Caki2 (cell line): ENCODE measurements around the gene DGCR2. TPM values are rescaled to one million over a fixed set of nuclear protein-coding genes. Genes with fewer than 3 reads are reported as not detected.
"Not testable (repeated sequence)": the region's sequence is repeated elsewhere in the genome, so short reads cannot be mapped to it uniquely, and the experiment has no call there.

Experiments
- DNase-seq: peaks from one replicate; pipeline ENCODE4 v3.0.0-alpha.2; 2015; ENCODE audit warnings: low read depth
- in situ Hi-C: cut with HindIII; loops from 2 replicates; pipeline ENCODE4 v1.10.0; 2016; ENCODE audit warnings: low sequenced_read_pairs, low pct_unique_long_range_greater_than_20kb, mixed read lengths
- total RNA-seq: library from RNA; depleted of rRNA; stranded (reverse); fragments of >200 nt; shearing (Covaris generic); gene quantifications from 2 replicates; pipeline ENCODE4 v1.2.3, GENCODE V29; 2014; ENCODE audit warnings: low replicate concordance

Gene DGCR2
- total RNA-seq, 1 experiment from 2014 or later: 72.3 TPM

DNA sequence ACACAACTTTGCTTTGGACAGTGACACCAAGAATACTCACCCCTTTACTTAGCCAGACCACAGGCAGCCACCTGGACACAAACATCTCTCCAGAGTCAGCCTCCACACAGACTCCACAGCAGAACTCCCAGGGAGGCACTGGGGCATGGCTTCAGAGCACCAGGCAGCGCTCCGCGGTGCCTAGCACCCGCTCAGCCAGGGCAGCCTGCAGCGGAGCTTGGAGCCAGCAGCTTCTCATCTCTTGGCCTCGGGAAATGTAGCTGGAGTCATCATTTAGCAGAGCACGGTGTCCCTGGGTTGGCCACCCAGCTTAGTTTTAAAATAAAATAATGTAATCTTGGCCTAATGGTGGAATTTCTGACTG, 91.3 kb downstream of the DGCR2 start:
- in situ Hi-C loops, DNase-seq: not testable (repeated sequence)

DNA sequence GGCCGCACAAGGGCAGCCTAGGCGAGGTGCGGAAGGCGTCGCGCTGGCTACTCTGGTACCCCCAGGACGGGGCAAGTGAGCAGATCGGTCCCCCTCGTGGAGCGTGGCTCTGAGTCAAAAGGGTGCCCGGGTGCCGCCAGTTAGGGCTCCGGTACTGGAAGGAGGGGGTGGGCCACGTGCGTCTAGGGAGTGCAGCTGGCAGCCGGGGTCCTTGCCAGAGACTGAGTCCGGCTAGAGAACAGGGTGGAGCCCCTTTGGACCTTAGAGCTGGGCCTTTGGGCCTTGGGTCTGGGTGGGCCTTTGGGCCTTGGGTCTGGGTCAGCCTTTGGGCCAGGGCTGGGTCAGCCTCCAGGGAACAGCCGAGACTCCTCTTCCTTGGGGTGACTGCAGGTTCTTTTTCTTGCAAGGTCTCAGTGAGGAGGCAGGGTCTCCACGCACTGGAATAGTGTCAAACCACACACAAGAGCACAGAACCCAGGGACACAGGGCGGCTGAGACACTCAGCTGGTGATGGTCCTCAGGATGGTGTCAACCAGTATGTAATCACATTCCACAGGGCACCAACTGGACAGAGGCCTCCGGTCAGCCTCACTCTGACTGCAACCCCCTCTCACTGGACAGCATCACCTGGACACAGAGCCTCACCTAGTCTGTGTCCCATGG, 91.9 kb downstream of the DGCR2 start:
- in situ Hi-C loops, DNase-seq: not testable (repeated sequence)

DNA sequence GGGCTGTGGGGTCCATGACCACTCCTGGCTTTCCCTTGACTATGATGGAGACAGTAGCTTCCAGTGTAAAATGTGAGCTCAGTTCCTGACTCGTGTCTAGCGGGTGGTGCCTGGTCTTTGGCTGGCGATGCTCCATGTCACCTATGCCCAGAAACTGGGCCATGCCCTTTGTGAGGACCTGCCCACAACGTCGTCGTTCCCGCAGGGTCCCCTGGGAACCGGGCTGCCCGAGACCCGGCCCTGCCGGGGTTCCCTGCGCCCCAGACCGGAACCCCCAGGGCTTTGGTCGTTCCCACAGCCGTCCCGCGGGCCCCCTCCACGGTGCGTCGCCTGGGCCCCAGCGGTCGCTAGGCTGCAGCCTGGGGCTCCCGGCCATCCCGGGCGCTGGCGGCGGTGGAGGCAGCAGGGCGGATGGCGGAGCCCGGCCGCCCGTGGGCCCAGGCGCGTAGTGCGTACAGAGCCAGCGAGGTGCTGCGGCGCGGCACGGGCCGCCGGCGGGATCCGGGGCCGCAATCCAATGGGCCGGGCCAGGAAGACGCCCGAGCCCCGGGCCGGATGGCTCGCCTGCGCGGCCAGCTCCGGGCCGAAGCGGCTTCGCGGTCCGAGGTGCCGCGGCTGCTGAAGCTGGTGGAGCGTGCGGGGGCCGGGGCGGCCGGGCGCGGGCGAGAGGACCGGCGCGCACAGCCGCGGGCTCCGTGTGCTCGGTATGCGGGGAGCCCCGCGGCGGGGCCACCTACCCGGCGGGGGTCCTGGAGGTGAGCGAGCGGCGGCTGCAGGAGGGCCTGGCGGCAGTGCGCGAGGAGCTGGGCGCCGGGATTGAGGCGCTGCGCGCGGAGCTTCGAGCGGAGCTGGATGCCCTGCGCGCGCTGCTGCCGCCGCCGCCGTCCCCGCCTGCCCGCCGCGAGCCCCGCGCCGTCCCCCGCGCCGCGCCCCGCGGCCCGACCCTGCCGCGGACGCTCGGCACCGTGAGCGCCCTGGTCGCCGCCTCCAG, 92.8 kb downstream of the DGCR2 start:
- DNase-seq, in situ Hi-C loops: not testable (repeated sequence)

DNA sequence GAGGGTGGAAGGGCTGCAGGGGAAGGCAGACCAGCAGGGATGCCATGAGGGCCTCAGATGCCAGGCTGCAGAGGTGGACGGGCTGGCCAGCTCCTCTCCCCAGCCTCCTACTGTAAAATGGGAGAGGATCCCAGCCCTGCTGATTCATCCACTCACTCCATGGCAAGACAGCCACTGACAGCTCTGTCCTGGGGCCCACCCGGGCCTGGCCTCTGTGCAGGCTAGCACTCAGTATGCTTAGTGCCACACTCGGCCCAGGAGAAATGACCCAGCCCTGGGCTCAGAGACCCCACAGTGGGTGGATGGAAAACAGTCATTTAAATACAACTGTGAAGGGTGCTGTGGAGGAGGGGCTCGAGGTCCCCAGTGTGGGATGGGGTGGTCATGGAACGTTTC, 94.2 kb downstream of the DGCR2 start:
- in situ Hi-C loops, DNase-seq: not testable (repeated sequence)

DNA sequence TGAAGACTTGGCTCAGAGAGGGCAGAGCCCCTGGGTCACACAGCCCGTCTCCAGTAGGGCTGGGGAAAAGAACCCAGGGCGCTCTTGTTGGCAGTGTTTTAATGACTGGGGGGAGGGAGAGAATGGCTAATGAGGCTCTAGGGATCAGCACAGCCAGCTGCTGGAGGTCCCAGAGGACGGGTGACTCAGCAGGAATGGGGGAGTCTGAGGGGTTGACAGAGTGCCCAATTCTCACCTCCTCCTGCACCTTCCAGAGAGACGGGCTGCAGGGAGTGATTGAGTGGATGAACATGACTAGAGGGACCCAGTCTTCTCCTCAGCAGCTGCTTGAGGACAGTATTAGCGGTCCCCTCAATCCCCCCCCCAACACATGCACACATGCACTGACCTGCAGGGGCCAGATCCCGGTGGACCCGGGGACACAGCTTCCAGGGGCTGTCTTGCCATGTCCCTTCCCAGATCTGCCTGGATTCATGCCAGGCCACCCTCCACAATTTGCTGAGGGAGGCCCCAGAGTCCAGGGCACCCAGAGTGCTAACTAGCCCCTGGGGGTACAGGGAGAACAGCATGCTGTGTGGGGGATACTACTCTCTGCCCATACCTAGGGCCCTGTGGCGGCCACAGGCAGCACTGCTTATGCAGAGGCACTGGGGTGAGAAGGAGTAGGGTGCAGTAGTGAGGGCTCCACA, 94.7 kb downstream of the DGCR2 start:
- in situ Hi-C loops, DNase-seq: not testable (repeated sequence)

DNA sequence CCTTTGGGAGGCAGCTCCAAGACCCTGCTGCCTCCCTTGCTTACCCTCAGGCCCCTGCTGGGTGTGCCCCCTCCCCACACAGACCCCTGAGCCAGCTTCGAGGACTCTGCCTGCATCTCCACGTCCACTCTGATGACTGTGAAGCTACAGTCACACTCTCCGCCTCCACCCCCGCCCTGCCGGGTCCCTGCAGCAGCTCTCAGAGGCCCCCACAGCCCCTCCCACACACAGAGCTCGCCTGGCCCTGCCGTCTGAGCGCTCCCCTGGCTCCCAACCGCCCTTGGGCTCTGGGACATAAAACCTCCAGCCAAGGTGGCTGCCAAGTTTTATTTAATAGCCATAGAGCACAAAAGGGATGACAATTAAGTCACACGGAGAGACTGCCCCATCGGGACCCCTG, 96.1 kb downstream of the DGCR2 start:
- in situ Hi-C loops, DNase-seq: not testable (repeated sequence)

DNA sequence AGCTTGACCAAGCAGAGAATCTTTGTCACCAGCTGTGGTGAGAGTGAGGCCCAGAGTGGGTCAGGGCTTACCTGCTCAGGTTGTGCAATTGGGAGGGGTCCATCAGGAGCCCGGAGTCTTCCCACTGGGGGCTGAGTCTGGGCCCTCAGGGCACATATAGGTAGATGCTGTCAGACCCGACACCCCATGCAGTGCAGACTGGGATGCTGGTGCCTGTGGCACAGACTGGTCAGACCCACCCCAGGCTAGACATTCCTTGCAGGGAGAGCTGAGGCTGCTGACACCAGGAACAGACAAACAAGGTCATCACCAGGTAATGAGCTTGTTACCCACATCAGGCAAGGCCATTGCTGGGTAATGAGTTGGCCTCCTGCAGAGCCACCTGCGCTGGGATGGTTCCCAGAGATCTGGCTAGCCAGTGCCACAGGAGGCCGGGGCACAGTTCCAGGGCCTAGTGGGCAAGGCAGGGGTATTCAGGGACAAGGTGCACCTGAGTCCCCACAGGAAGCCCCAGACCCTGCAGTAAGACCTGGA, 97.2 kb downstream of the DGCR2 start:
- DNase-seq, in situ Hi-C loops: not testable (repeated sequence)

DNA sequence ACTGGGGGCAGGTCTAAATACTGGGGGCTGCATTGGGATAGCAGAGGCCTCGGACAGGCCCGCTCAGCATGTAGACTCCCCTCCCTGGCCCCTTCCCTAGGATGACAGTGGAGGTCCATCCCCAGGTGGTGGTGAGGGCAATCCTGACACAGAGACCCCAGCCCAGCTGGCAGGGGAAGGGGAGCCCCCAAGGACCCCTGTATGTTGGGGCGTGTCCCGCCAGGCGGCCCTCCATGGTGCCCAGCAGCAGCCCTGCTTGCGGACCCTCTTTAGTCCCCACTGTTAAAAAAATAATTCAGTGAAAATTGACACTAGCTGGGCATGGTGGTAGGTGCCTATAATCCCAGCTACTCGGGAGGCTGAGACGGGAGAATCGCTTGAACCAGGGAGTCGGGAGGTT, 98.3 kb downstream of the DGCR2 start:
- in situ Hi-C loops, DNase-seq: not testable (repeated sequence)

DNA sequence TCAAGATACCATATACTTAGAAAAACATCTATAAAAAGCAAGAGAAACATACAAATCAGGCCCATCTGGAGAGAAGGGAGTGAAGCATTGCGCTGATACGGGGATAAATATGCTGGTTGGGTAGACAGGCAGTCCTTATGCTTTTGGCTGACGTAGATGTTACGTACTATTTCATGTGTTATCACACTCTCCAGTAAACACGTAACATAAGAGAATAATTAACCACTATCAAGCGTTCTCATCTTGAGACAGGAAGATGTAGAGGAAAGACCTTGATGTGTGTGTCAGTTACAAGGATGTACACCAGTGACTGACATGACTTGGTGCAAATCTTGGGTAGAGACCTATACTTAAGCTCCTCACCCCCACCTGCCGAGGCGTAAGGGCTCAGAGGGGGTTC, 99.5 kb downstream of the DGCR2 start:
- in situ Hi-C loops: no loop called here
- no peak for DNase-seq

DNA sequence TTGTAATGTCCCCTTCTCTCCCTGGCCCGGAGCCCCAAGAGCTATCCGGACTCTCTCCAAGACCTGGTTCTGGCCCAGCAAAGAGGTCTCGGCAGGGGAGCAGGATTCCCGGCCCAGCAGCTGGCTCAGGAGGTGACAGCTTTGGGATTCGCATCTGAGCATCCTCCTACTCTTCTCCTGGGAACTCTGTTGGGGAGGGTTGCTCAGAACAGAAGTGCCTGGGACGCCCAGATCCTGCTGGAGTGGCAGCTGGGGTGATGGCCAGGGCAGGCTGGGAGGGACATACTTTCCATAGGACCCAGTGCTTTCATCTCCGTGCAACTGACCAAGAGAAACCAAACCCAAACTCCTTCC, 102.6 kb downstream of the DGCR2 start:
- no peak for DNase-seq
- in situ Hi-C loops: no loop called here

DNA sequence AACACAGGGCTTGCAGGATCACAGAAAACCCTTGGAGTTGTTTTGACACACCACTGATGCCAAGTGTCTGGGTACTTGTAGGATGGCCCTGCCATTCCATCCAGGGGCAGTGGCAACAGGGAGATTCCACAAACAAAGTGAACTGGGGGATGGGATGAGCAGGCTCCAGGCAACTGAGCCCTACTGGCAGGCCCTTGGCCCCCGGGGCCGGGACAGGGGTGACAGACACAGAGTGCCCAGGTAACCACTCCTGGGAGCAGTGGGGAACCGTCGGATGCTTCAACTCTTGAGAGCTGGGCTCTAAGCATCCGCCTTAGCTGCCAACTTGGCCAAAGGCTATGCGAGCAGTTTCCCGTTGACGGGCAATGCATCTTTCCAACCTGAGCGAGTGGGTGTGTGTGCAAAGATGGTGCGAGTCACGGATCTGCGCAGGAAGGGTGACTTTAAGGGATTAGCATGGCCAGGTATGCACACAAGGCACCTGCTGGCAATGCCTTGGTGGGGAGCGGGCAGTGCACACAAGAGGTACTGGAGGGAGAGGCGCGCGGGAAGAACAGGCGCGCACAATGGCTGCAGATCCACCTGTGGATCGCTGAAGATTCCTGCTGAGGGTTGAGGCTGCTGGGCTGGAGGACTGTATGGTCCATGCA, 103.1 kb downstream of the DGCR2 start:
- no peak for DNase-seq
- in situ Hi-C loops: no loop called here

DNA sequence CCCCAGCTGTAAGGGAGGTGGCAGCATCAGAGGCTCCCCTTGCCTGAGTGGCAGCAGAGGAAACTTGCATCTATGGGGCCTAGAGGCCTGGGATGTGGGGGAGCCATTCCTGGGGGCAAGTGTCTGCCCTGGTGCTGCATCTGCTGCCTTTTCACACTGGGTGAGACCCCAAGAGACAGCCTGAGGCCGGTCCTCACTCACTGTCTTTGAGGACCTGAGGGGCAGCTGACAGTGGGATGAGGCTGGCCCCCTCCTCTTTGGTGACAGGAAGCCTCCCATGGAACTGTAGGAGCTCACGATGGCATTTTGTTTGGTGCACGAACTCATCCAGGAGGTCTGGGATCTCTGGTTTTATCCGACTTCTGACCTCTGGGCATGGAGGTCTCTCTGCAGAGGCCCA, 104.0 kb downstream of the DGCR2 start:
- no peak for DNase-seq
- in situ Hi-C loops: no loop called here

DNA sequence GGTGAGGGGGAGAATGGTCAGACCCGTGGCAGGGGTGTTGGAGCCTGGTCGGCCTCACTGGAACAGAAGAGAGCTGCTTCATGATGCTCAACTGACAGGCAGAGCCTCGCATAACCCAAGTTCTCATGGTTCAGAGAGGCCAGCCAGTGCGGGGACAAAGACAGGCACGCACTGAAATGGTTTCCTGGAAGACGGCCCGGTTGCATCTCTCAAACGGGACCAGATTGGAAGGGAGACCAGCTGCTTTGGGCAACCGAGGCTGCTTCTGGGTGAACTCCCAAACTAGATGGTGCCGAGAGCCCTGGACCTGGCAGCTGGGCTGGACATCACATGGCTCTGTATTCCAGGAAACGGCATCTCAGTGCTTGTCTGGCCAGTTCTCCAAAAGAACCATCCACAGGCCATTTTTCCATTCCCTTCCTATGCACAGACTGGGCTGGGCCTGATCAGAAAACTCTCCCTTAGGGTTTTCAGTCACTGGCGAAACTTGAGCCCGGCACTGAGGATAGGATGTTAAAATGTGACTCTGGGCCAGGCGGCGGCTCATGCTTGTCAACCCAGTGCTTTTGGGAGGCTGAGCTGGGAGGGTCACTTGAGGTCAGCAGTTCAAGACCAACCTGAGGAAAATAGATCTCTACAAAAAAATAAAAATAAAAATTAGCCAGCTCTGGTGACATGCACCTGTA, 106.0 kb downstream of the DGCR2 start:
- DNase-seq: no peak
- in situ Hi-C loops: no loop called here

DNA sequence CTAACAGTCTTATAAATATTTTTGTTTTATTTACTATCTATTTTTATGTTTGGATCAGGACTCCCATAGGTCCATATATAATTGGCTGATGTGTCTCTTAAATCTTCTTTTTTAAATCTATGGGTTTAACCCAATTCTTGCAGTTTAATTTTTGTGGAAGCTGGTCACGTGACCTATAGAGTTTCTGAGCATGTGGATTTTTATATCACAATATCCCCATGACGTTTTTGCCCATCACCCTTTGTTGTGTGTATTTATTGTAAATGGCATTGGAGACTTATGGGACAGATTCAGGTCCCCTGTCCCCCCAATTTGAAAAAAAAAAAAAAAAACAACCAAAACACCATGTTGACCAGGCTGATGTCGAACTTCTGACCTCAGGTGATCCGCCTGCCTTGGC, 107.3 kb downstream of the DGCR2 start:
- in situ Hi-C loops: no loop called here
- DNase-seq: no peak

DNA sequence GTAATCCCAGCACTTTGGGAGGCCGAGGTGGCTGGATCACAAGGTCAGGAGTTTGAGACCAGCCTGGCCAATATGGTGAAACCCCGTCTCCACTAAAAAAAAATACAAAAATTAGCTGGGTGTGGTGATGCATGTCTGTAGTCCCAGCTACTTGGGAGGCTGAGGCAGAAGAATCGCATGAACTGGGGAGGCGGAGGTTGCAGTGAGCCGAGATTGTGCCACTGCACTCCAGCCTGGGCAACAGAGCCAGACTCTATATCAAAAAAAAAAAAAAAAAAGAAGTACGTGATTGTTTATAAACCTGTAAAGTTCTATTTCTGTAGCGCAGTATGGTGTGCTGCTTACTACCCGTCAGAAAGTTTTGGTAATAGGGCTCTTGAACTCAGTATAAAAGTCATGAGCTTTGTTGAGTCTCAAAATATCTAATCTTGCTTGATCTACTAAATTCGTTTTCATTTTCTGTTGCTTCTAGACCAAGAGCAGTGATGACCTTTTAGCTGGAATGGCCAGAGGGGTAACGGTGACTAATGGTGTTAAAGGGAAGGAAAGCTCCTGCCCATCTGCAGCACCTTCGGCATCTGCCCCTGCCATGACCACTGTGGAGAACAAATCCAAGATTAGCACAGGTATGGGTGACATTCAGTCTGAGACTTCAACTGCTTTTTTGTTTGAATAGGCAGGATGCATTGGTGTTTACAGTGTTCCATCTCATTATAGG, 108.2 kb downstream of the DGCR2 start:
- in situ Hi-C loops, DNase-seq: not testable (repeated sequence)

DNA sequence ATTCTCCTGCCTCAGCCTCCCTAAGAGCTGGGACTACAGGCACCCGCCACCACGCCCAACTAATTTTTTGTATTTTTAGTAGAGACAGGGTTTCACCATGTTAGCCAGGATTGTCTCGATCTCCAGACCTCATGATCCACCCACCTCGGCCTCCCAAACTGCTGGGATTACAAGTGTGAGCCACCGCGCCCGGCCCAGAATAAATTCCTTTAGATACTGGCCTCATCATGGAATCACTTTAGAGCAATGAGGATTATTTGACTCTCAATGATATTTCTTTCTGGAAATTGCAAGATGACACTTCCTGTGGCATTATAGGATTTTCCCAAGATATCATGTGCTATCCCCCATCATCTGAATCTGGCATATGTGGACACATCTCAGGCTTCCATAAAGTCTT, 108.8 kb downstream of the DGCR2 start:
- DNase-seq, in situ Hi-C loops: not testable (repeated sequence)

DNA sequence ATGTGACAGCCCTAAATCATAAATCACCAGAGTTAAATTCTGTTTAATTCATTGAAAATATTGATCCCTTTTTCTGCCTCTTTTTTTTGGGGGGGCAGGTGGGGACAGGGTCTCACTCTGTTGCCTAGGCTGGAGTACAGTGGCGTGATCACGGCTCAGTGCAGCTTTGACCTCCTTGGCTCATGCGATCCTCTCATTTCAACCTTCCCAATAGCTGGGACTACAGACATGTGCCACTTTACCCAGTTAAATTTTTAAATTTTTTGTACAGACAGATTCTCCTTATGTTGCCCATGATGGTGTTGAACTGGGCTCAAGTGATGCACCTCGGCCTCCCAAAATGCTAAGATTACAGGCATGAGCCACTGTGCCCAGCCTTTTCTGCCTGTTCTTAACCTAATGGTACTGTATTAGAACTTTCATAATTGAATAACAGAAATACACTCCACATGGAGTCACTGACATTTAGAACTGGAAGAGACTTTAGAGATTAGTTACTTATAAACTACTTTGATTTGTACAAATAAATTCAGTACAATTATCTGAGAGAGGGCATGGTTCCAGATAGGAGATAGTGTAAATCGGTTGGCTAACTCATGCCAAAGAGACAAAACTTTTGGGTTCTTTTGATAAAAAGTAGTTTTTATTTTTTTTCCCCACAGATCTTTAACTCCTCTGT, 109.8 kb downstream of the DGCR2 start:
- in situ Hi-C loops: no loop called here
- DNase-seq: peak; percentile 50
